ENCODE measurements around the gene SPART.

Gene SPART

DNA sequence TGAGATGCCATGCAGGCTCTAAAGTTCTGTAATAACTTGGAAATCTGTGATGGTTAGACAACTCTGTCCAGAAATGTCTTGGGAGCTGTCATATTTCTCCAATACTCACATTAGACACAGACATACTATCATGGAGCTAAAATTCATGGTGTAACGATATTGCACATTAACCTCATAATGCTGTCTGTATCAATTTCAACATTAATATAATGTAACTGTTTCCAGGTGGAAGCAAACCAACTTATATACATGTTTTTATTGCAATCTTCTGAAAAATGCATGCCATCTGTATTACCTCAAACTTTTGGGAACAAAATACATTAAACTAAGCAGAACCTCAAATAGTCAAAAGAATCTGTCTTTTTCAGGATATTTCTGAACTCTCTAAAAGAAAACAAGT lies 14.7 kb upstream of the SPART start:
- DNase-seq (ENCODE audit: low read depth) = no peak
- TF ChIP-seq, protein P1, sequence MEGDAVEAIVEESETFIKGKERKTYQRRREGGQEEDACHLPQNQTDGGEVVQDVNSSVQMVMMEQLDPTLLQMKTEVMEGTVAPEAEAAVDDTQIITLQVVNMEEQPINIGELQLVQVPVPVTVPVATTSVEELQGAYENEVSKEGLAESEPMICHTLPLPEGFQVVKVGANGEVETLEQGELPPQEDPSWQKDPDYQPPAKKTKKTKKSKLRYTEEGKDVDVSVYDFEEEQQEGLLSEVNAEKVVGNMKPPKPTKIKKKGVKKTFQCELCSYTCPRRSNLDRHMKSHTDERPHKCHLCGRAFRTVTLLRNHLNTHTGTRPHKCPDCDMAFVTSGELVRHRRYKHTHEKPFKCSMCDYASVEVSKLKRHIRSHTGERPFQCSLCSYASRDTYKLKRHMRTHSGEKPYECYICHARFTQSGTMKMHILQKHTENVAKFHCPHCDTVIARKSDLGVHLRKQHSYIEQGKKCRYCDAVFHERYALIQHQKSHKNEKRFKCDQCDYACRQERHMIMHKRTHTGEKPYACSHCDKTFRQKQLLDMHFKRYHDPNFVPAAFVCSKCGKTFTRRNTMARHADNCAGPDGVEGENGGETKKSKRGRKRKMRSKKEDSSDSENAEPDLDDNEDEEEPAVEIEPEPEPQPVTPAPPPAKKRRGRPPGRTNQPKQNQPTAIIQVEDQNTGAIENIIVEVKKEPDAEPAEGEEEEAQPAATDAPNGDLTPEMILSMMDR (conservative IDR thresholded peaks at IDR 0.05; ENCODE audit: low read depth, low read length) = no peak
- H3K4me3 ChIP-seq (ENCODE audit: low read depth, low read length) = no peak overlapping the region

DNA sequence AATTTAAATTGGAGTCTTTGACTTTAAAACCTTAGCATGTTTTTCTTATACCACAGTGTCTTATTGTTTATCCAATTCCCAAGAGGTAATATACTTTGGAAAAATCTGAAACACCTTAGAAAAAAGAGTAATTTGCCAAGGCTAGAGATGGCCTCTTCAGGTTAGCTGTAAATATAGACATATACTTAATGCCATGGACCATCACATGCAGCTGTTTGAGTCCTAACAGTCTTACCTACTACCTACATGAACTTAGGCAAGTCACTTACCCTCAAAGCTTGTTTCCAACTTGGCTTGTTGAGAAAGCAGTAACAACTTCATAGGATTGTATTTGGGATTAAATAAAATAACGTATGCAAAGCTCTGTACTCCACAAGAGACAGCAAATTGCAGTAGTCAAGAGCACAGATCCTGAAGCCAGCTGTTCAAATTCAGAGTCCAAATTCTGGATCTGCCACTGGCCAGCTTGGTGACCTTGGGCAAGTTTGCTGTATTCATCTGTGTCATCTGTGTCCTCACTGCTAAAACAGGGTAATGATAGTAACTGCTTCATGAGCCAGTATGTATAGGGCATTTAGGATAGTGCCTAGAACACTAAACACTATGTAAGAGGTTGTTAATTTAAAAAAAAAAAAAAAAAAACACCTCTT lies 13.2 kb upstream of the SPART start:
- TF ChIP-seq, protein P1 (conservative IDR thresholded peaks at IDR 0.05; ENCODE audit: low read depth, low read length) = no peak

DNA sequence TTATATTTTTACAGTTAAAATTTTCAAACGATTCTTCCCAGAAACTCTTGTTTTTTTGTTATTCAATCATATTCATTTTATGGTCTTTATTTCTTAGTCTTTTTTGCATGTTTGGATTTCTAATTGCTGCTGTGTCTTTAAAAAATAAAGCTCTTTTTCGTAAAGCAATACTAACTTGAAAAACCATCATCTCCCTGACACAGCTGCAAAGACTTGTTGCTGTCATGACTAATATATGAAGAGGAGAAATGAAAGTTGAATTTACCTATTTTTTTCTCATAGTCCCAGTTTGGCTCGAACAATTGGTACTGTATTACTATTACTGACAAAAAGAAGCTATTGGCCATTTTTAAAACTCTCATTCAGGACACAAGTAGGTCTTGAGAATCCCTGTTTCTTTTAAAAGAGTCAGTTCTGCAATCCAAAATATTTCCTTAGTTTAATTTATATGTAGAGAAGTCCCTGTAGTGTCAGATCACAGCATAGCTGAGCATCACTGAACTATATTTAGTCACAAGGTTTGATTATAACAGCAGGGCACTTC lies 12.1 kb upstream of the SPART start:
- no peak for DNase-seq (ENCODE audit: low read depth)
- no peak overlapping the region for H3K4me3 ChIP-seq (ENCODE audit: low read depth, low read length)
- TF ChIP-seq, protein P1 (conservative IDR thresholded peaks at IDR 0.05; ENCODE audit: low read depth, low read length) = no peak

More for the DNA sequence above, 13.2 kb upstream of the SPART start:
- DNase-seq (ENCODE audit: low read depth) = no peak
- H3K4me3 ChIP-seq (ENCODE audit: low read depth, low read length) = no peak overlapping the region

DNA sequence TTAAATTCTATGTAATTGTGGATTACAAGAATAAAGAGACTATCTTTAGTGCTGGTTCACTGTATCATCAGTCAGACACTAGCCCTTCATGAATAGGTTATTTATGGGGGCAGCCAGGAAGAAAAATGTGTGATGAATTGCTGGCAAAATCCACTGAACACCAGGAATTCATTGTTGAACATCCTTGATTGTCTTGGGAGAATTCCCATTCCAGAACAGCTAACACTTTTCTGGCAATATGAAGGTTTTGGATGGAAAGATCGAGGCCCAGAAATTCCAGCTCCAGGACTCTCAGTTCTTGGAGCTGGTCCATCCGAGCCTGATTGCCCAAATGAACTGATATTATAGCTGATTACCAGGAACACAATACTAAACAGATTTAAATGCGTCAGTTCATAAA lies 11.5 kb upstream of the SPART start:
- TF ChIP-seq, protein P1 (conservative IDR thresholded peaks at IDR 0.05; ENCODE audit: low read depth, low read length) = no peak
- H3K4me3 ChIP-seq (ENCODE audit: low read depth, low read length) = no peak overlapping the region
- DNase-seq (ENCODE audit: low read depth) = no peak

DNA sequence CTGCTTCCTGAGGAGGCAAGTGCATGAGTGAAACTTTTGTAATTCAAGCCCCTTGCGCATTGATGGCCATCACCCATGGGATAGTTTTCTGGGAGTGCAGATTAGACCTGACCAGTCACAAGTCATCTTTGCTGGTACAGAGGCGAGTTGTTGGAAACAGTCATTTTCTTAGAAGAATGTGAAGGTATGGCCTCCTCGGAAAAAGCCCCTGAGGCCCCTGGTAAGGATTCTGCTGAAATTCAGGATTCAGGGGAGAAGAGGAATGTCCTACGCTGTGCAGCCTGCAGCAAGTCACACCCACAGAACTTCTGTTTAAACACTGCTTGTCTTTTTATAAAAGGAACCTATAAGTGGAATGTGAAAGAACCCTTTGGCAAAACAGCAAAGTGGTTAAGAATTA lies 11.0 kb upstream of the SPART start:
- no peak overlapping the region for H3K4me3 ChIP-seq (ENCODE audit: low read depth, low read length)
- DNase-seq (ENCODE audit: low read depth) = no peak
- TF ChIP-seq, protein P1 (conservative IDR thresholded peaks at IDR 0.05; ENCODE audit: low read depth, low read length) = no peak

DNA sequence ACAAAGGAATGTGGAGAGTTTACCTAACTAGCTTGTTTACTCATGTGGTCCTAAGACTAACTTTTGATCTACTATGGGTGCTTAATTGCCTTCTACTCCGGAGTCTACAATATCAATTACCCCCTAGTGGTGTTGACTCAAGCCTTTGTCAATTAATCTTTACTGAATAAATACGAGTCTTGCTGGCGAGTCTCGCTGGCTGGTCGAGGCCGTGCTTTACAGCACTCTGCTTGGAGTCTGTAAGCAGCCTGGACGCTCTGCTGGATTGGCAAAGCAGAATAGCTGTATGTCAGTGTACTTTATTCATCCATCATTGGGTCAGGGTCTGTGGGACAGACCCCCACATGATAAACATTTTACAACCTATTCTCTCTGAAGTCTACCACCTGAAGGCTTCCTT lies 9.9 kb upstream of the SPART start:
- no peak overlapping the region for H3K4me3 ChIP-seq (ENCODE audit: low read depth, low read length)
- no peak for DNase-seq (ENCODE audit: low read depth)
- TF ChIP-seq, protein P1 (conservative IDR thresholded peaks at IDR 0.05; ENCODE audit: low read depth, low read length) = no peak

DNA sequence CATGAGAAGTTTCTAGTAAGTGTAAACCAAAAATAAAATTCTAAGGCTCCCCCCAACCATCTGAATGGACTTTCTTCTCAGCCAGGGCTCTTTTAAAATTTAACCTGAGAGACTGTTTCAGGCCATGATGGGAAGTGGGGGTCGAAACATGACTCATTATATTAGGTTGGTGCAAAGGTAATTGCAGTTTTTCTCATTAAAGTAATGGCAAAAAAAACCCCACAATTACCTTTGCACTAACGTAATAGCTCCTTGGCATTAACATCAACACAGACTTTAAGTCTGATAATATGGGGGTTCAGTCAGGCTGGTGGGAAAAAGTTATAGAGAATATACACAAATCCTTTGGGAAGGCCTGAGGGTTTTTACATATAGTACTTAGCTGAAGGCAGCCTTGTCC lies 9.4 kb upstream of the SPART start:
- no peak for DNase-seq (ENCODE audit: low read depth)
- H3K4me3 ChIP-seq (ENCODE audit: low read depth, low read length) = no peak overlapping the region
- TF ChIP-seq, protein P1 (conservative IDR thresholded peaks at IDR 0.05; ENCODE audit: low read depth, low read length) = no peak
